ENCODE data around the gene ETF1. TPM values are rescaled to one million over a fixed set of nuclear protein-coding genes. Genes with fewer than 3 reads are reported as not detected.

ETF1 gene
- total RNA-seq, 4 donors from 2014 or later = 64.2 to 92.2 (median 81.3) TPM

DNA sequence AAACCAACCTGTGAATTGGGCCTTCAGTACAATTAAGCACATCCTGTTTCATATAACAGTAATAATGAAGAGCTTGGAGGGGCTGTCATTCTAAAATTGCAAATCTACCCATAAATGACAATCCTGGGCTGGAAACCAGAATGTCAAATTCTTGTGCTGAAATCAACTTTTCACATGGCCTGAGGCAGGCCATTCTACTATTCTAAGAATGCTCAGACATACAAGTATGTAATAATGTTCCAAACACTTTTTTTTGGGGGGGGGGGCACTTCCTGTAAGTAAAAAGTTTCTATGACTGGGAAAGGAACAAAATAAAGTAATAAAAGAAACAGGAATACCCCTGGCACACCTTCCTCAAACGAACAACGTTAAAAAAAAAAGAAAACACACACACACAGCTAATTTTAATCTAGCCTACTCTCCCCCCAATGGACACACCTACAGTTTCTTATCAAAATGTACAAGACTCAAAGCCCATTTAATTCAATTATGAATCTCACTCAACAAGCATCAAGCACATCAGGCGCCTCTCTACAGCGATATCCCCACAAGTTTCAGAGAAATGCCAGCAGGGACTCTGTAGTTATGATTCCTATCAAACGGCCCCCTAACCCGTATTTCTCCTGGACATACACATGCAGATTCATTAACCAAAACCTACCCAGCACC lies 1.4 kb downstream of the ETF1 start:
- intact Hi-C loops (cut with DNase I; ENCODE audit: low total_unique reads) = loop anchor here (10.0 kb wide), 1 partner anchor 77 kb away; the partner anchor contains the start of gene EGR1
- DNase-seq (ENCODE audit: low spot score in 2 of 2) = no peak
- H3K4me3 ChIP-seq (ENCODE audit: low read depth, poor library complexity, severe bottlenecking) = peak overlapping the region; percentile 97
- no peak for TF ChIP-seq POLR2A (IDR thresholded peaks at IDR 0.05)
- TF ChIP-seq, protein P1, sequence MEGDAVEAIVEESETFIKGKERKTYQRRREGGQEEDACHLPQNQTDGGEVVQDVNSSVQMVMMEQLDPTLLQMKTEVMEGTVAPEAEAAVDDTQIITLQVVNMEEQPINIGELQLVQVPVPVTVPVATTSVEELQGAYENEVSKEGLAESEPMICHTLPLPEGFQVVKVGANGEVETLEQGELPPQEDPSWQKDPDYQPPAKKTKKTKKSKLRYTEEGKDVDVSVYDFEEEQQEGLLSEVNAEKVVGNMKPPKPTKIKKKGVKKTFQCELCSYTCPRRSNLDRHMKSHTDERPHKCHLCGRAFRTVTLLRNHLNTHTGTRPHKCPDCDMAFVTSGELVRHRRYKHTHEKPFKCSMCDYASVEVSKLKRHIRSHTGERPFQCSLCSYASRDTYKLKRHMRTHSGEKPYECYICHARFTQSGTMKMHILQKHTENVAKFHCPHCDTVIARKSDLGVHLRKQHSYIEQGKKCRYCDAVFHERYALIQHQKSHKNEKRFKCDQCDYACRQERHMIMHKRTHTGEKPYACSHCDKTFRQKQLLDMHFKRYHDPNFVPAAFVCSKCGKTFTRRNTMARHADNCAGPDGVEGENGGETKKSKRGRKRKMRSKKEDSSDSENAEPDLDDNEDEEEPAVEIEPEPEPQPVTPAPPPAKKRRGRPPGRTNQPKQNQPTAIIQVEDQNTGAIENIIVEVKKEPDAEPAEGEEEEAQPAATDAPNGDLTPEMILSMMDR (IDR thresholded peaks at IDR 0.05) = no peak
- WGBS, 2 donors = 8 to 9% methylated on average over 6 of the region's 6 CpGs

DNA sequence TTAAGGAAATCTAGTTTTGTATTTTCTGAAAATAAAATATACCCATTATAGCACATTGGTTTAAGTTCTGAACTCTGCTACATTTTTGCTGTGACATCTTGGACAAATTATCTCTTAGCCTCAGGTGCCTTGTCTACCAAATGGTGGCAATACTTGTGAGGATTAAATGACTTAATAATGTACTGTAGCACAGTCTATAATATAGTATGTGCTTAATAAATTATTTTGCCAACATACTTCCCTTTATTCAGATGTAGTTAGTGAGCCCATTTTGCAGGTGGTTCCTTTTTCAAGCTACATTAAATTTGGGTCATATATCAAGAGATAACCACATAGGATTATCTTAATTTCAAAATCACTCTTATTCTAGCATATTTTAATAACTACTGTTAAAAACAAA lies 3.2 kb downstream of the ETF1 start:
- intact Hi-C loops (cut with DNase I; ENCODE audit: low total_unique reads) = loop anchor here (10.0 kb wide), 1 partner anchor 75 kb away; the partner anchor contains the start of gene EGR1
- TF ChIP-seq, protein P1 (IDR thresholded peaks at IDR 0.05) = no peak
- no peak for DNase-seq (ENCODE audit: low spot score in 2 of 2)
- no peak overlapping the region for H3K4me3 ChIP-seq (ENCODE audit: low read depth, poor library complexity, severe bottlenecking)

DNA sequence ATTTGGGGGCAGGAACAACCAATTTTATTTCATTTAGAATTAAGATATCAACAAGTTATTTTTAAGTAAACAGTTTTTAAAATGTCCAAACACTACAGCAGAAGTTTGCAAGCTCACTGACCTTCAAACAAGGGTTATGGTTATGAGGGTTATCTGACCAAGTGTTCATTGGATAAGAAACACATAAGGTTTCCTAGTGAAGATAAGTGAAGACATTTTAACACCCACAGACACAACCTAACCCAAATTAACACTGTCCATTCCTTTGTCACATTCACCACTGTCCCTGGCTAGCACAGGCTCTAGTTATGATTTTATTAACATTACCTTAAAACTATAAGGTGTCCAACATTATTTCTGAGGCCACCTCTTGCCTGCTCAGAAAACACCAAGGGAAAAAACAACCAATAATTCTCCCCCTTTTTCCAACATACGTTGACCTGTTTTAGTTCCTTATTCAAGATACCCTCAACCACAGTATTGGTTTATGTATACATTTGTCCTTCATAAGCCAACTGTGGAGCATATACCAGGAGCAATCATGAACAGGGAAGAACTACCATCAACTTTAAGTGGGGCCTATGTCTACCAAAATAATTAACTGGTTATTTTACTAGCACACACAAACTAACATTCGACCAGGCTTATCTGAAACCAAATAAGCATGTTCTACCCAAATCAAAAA lies 4.0 kb downstream of the ETF1 start:
- no peak overlapping the region for H3K4me3 ChIP-seq (ENCODE audit: low read depth, poor library complexity, severe bottlenecking)
- WGBS, 2 donors = 66 to 74% methylated on average over 2 of the region's 2 CpGs
- intact Hi-C loops (cut with DNase I; ENCODE audit: low total_unique reads) = no loop called here
- no peak for DNase-seq (ENCODE audit: low spot score in 2 of 2)
- TF ChIP-seq POLR2A (IDR thresholded peaks at IDR 0.05) = no peak
- TF ChIP-seq, protein P1 (IDR thresholded peaks at IDR 0.05) = no peak

DNA sequence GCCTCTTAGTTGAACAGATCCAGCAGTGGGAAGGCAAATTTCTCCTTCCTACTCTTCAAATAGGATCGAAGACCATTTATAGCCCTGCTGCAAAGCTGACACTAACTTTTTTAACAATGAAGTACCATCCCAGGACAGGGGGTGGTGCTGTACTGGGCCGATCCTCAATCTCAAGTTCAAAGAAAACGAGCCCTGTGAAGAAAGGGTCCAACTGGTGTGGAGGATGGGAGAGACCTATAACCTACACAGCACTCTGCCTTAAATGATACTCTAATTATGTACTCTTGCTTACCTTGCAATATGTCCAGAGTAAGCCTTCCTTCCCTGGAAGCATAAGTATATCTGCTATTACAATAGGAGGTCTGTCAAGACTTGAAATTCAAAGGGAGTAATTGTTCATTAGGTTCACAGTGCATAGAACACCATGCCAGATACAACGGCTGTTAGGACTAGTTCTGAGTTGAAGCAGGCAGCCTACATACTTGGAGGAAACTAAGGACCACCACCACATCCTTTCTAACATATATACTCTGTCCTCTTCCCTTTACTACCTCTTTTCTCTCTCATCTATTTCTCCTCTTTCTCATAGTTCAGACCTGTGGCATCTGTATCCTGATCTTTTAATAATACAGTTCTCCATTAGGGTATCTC lies 6.2 kb downstream of the ETF1 start:
- intact Hi-C loops (cut with DNase I; ENCODE audit: low total_unique reads) = no loop called here
- no peak for TF ChIP-seq POLR2A (IDR thresholded peaks at IDR 0.05)
- TF ChIP-seq, protein P1 (IDR thresholded peaks at IDR 0.05) = no peak
- WGBS, 2 donors = 49% methylated on average over 4 of the region's 4 CpGs
- DNase-seq (ENCODE audit: low spot score in 2 of 2) = no peak
- H3K4me3 ChIP-seq (ENCODE audit: low read depth, poor library complexity, severe bottlenecking) = no peak overlapping the region

DNA sequence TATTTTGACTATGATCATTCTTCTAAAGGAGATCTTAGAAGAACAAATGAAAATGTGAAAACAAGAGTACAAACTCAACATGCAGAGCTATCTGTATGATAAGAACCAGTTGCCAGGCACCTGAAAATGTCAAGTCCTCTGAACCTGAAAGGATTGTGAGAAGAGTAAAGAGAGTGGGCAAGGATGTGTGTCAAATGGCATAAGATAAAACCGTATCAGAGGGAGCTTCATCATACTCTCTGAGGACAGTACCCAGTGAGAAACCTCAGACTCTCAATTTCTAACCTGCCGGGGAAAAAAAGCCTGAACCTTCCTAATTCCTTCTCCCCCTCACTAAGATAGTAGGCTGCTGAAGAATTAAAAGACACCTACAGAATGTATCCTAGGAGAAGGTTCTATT lies 6.8 kb downstream of the ETF1 start:
- no peak for DNase-seq (ENCODE audit: low spot score in 2 of 2)
- intact Hi-C loops (cut with DNase I; ENCODE audit: low total_unique reads) = no loop called here
- WGBS, 2 donors = 52 to 64% methylated on average over 2 of the region's 2 CpGs
- TF ChIP-seq, protein P1 (IDR thresholded peaks at IDR 0.05) = no peak
- no peak for TF ChIP-seq POLR2A (IDR thresholded peaks at IDR 0.05)
- H3K4me3 ChIP-seq (ENCODE audit: low read depth, poor library complexity, severe bottlenecking) = no peak overlapping the region
